ENCODE data around the gene LRP1B.

Gene LRP1B

DNA sequence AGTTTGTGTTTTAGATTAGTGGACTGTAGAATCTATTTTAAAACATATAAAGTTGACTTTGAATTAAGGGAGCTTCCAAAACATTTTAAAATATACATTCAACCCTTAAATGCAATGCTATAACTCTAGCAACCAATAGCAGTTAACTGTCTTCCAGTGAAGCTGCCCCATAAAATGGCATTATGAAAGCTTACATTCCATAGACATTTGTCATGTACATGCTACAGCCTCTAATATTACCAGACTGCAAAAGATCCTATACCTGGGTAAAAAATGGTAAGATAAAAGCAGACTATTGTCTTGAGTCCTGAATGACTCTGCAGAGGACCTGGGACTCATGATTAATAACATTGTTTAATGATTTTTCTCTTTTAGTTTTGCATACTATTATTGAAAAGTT lies 489.4 kb downstream of the LRP1B start:
- no peak overlapping the region for H3K4me3 ChIP-seq (ENCODE audit: low read length)
- TF ChIP-seq, protein P1, sequence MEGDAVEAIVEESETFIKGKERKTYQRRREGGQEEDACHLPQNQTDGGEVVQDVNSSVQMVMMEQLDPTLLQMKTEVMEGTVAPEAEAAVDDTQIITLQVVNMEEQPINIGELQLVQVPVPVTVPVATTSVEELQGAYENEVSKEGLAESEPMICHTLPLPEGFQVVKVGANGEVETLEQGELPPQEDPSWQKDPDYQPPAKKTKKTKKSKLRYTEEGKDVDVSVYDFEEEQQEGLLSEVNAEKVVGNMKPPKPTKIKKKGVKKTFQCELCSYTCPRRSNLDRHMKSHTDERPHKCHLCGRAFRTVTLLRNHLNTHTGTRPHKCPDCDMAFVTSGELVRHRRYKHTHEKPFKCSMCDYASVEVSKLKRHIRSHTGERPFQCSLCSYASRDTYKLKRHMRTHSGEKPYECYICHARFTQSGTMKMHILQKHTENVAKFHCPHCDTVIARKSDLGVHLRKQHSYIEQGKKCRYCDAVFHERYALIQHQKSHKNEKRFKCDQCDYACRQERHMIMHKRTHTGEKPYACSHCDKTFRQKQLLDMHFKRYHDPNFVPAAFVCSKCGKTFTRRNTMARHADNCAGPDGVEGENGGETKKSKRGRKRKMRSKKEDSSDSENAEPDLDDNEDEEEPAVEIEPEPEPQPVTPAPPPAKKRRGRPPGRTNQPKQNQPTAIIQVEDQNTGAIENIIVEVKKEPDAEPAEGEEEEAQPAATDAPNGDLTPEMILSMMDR (conservative IDR thresholded peaks at IDR 0.05; ENCODE audit: low read depth, low read length), result no peak
- no peak for DNase-seq (ENCODE audit: low read depth)

DNA sequence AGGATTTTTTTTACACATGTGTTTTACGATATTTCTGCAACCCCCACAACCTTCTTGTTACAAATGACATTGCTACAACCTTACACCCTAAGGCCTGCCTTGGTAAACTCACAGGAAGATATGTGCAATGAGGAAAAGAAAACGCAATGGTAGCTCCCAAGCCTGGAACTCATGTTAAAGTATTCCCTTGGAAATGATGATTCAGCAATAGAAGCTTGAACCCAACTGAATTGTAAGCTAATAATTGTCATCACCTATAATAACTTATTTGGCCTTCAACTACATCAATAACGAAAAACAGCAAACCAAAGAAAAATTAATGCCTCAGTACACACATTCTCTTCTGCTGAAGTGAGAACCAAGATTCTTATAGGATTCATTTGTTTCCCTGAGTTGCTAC lies 491.0 kb downstream of the LRP1B start:
- TF ChIP-seq, protein P1 (conservative IDR thresholded peaks at IDR 0.05; ENCODE audit: low read depth, low read length), result no peak
- no peak overlapping the region for H3K4me3 ChIP-seq (ENCODE audit: low read length)
- DNase-seq (ENCODE audit: low read depth), result no peak

DNA sequence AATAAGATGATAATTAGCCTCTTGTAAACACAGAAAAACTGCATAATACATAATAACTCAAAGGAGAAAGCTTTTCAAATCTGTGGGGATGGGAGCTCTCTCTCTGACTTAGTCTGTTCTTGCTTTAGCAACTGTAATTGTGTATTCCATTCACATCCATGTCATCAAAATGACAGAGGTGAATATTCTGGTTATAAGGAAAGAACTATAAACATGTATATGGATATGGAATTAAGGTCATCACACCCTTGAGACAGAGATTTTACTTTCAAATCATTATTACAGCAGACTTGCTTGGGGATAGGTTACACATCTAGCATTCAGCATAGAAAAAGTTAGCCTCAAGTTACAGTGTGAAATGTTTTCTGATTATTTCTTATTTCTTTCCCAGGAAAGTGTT lies 497.7 kb downstream of the LRP1B start:
- TF ChIP-seq, protein P1 (conservative IDR thresholded peaks at IDR 0.05; ENCODE audit: low read depth, low read length), result no peak
- no peak for DNase-seq (ENCODE audit: low read depth)
- H3K4me3 ChIP-seq (ENCODE audit: low read length), result no peak overlapping the region

DNA sequence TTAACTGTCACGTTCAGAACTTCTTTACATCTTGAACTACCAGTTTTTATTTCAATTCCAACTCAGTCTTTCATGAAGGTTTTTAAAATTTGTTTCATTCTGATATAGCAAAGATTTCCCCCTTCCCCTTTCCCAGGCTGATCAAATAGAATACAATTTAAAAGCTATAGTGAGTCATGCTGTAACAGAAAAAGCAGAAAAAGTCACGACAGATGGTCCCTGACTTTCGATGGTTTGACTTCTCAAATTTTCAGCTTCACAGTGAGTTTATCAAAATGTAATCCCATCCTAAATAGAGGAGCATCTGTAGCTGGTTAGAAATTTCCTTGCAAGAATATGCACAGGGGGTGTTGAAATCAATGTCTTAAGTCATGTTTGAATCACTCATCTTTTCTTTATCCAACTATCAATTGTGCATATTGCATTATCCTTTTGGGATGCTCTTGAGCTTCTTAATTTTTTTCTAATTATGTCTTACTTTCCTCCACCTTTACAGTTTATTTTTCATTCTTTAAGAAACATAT lies 500.3 kb downstream of the LRP1B start:
- H3K4me3 ChIP-seq (ENCODE audit: low read length), result no peak overlapping the region
- TF ChIP-seq, protein P1 (conservative IDR thresholded peaks at IDR 0.05; ENCODE audit: low read depth, low read length), result no peak
- DNase-seq (ENCODE audit: low read depth), result no peak

DNA sequence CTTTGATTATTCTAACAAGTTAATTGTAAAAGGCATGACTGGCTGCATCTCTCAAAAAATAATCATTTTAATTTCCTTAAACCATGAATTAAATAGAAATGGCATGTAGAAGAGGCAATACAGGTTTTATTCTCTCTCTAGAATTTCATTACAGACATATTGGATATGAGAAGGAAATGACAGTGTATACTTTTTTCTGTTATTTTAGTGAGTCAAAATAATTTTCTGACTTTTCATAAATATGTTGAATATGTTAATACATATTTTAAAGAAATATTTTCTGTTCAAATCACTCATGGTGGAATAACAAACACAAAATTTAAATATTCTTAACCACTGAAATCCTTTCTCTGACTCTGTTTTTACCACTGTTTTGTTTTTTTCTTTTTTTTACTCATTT lies 510.4 kb downstream of the LRP1B start:
- DNase-seq (ENCODE audit: low read depth), result no peak
- no peak overlapping the region for H3K4me3 ChIP-seq (ENCODE audit: low read length)
- TF ChIP-seq, protein P1 (conservative IDR thresholded peaks at IDR 0.05; ENCODE audit: low read depth, low read length), result no peak

DNA sequence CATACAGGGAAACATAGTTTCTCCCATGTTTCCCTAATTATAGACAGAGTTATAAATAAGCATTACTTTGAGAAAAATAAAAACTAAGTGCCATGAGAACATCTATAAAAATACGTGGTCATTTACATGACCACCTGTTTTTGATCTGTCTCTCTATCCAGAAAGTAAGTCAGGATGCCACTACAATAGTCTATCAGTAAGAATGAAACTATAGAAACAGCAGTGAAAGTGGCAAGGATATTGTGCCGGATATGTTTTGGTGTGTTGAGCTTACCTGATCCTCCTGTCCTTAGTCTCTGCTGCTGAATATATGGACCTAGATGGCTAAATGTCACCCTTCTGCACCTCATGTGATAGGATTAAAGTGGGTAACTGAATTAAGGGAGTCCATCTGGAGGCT lies 512.4 kb downstream of the LRP1B start:
- no peak overlapping the region for H3K4me3 ChIP-seq (ENCODE audit: low read length)
- TF ChIP-seq, protein P1 (conservative IDR thresholded peaks at IDR 0.05; ENCODE audit: low read depth, low read length), result no peak
- DNase-seq (ENCODE audit: low read depth), result no peak

DNA sequence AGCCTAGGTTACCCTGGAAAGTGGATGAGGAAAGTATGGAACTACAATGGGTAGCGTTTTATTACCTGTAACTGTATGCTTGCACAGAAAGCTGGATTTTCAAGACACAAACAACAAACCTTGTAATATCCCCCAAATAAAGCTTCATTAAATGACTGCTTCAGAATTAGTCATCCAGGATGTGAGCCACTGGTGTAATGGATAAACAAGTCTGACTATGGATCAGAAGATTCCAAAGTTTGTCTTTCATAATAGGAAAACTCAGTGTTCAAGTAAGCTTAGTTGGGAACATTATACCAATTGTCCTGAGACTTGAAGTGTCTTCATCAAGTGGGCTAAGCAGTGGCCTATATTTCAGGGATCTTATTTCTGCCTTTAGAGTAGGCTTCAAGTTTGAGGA lies 518.8 kb downstream of the LRP1B start:
- no peak for DNase-seq (ENCODE audit: low read depth)
- TF ChIP-seq, protein P1 (conservative IDR thresholded peaks at IDR 0.05; ENCODE audit: low read depth, low read length), result no peak
- no peak overlapping the region for H3K4me3 ChIP-seq (ENCODE audit: low read length)
